GM19328 (cell line): ENCODE data around the gene MRFAP1L1.
"Not testable (repeated sequence)": the region's sequence is repeated elsewhere in the genome, so short reads cannot be mapped to it uniquely, and the experiment has no call there.

ENCODE experiments used
- ATAC-seq: cut with Tn5 transposase; IDR thresholded peaks from one replicate; pipeline ENCODE4 v1.9.1; 2021; ENCODE audit warnings: mild to moderate bottlenecking, moderate library complexity; ENCODE audit not compliant: unreplicated experiment

MRFAP1L1 gene

GRCh38 chr4:6734165-6734786, 24.6 kb upstream of the MRFAP1L1 start:
- no peak for ATAC-seq

GRCh38 chr4:6733358-6734164, 23.9 kb upstream of the MRFAP1L1 start:
- no peak for ATAC-seq

GRCh38 chr4:6732441-6733357, 23.0 kb upstream of the MRFAP1L1 start:
- ATAC-seq, result no peak

- ATAC-seq, result no peak
Measured at GRCh38 chr4:6731780-6732179, 22.1 kb upstream of the MRFAP1L1 start.

- ATAC-seq, result no peak
Measured at GRCh38 chr4:6731318-6731675, 21.6 kb upstream of the MRFAP1L1 start.

- no peak for ATAC-seq
Measured at GRCh38 chr4:6730603-6731317, 21.1 kb upstream of the MRFAP1L1 start.

- no peak for ATAC-seq
Measured at GRCh38 chr4:6728320-6729029, 18.8 kb upstream of the MRFAP1L1 start.

- ATAC-seq, result no peak
Measured at GRCh38 chr4:6727943-6728250, 18.2 kb upstream of the MRFAP1L1 start.

GRCh38 chr4:6727081-6727942, 17.6 kb upstream of the MRFAP1L1 start:
- no peak for ATAC-seq

GRCh38 chr4:6725427-6725961, 15.8 kb upstream of the MRFAP1L1 start:
- not testable (repeated sequence) for ATAC-seq

- no peak for ATAC-seq
Measured at GRCh38 chr4:6724421-6725111, 14.9 kb upstream of the MRFAP1L1 start.

- ATAC-seq, result no peak
Measured at GRCh38 chr4:6723851-6724250, 14.2 kb upstream of the MRFAP1L1 start.

GRCh38 chr4:6722891-6723290, 13.2 kb upstream of the MRFAP1L1 start:
- no peak for ATAC-seq

GRCh38 chr4:6721121-6721520, 11.5 kb upstream of the MRFAP1L1 start:
- ATAC-seq, result no peak

- no peak for ATAC-seq
Measured at GRCh38 chr4:6720202-6720699, 10.6 kb upstream of the MRFAP1L1 start.

GRCh38 chr4:6719611-6720179, 10.0 kb upstream of the MRFAP1L1 start:
- no peak for ATAC-seq

GRCh38 chr4:6718932-6719610, 9.4 kb upstream of the MRFAP1L1 start:
- no peak for ATAC-seq
